Measurements from ENCODE around the gene ITGA7.

Gene ITGA7

GRCh38 chr12:55636853-55637252 is 70.9 kb downstream of the ITGA7 start, which contains the start of gene OR10P1:
Gene OR10P1 (plus strand): TSS chr12:55636892. CDS start chr12:55636892, 0 bp downstream.
- DNase-seq: no peak

GRCh38 chr12:55636116-55636655 is 71.5 kb downstream of the ITGA7 start:
- DNase-seq: no peak

Data from NCI-H2029 (cell line).